ENCODE data around the gene PTPRR. TPM values are rescaled to one million over a fixed set of nuclear protein-coding genes. Genes with fewer than 3 reads are reported as not detected.

The PTPRR gene
- total RNA-seq, 2 donors from 2014 or later = 21.8 to 43.8 TPM

- peak; percentile 28 for TF ChIP-seq CTCF (IDR thresholded peaks at IDR 0.05)
- intact Hi-C loops (cut with DNase I) = loop anchor here (1.0 to 10.0 kb wide), 2 partner anchors 116 to 255 kb away; no protein-coding TSS in a partner anchor
- Histone ChIP-seq H3K9ac (ENCODE audit: low read depth in 2 of 2, low read length in 2 of 2) (no peak overlapping the region), H3K27me3 (no peaks in the 10 kb centered on the region), H3K4me1 (no peaks in the 10 kb centered on the region), H3K4me3 (no peak overlapping the region), H3K36me3 (no peaks in the 10 kb centered on the region), H3K9me3 (no peaks in the 10 kb centered on the region), H3K27ac (no peak overlapping the region)
- DNase-seq = no peak
Observed at GRCh38 chr12:70849265-70849960, 71.1 kb downstream of the PTPRR start.

- no peak for DNase-seq
- Histone ChIP-seq H3K9me3 (no peaks in the 10 kb centered on the region), H3K36me3 (no peaks in the 10 kb centered on the region), H3K4me3 (no peak overlapping the region), H3K27me3 (no peaks in the 10 kb centered on the region), H3K27ac (no peak overlapping the region), H3K9ac (ENCODE audit: low read depth in 2 of 2, low read length in 2 of 2) (no peak overlapping the region), H3K4me1 (no peaks in the 10 kb centered on the region)
- no peak for TF ChIP-seq CTCF (IDR thresholded peaks at IDR 0.05)
- intact Hi-C loops (cut with DNase I) = loop anchor here (10.0 kb wide), 1 partner anchor 253 kb away; no protein-coding TSS in a partner anchor
Observed at GRCh38 chr12:70847871-70848270, 72.7 kb downstream of the PTPRR start.

- intact Hi-C loops (cut with DNase I) = loop anchor here (10.0 kb wide), 1 partner anchor 250 kb away; no protein-coding TSS in a partner anchor
Observed at GRCh38 chr12:70845268-70845667, 75.3 kb downstream of the PTPRR start.

GRCh38 chr12:70843363-70843762 lies 77.2 kb downstream of the PTPRR start:
- Histone ChIP-seq H3K9me3 (no peaks in the 10 kb centered on the region), H3K4me1 (no peaks in the 10 kb centered on the region), H3K27me3 (no peaks in the 10 kb centered on the region), H3K4me3 (no peak overlapping the region), H3K9ac (ENCODE audit: low read depth in 2 of 2, low read length in 2 of 2) (no peak overlapping the region), H3K27ac (no peak overlapping the region), H3K36me3 (no peaks in the 10 kb centered on the region)
- no peak for TF ChIP-seq CTCF (IDR thresholded peaks at IDR 0.05)
- intact Hi-C loops (cut with DNase I) = loop anchor here (10.0 kb wide), 1 partner anchor 249 kb away; no protein-coding TSS in a partner anchor
- no peak for DNase-seq

More at GRCh38 chr12:70845268-70845667, 75.3 kb downstream of the PTPRR start:
- Histone ChIP-seq H3K9ac (ENCODE audit: low read depth in 2 of 2, low read length in 2 of 2) (no peak overlapping the region), H3K36me3 (no peaks in the 10 kb centered on the region), H3K27me3 (no peaks in the 10 kb centered on the region), H3K27ac (no peak overlapping the region), H3K9me3 (no peaks in the 10 kb centered on the region), H3K4me3 (no peak overlapping the region), H3K4me1 (no peaks in the 10 kb centered on the region)
- no peak for TF ChIP-seq CTCF (IDR thresholded peaks at IDR 0.05)
- DNase-seq = no peak

DNA sequence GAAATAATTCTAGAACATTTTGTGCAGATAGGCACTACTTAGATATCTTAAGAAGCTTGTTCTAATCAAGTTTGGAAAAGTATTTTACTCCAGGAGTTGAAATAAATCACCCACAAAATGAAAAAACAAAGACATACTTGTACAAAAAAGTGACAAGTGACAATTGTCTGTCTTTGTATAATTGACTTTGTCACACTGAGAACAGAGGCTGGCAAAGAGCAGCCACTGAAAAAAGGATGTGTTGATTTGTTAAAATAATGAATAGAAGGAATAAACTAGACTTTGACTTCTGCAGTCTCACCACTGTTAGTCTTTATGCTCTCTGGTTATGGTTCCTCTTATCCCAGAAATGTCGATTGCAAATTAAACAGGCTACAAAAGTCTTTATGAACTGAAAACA lies 77.6 kb downstream of the PTPRR start:
- intact Hi-C loops (cut with DNase I) = loop anchor here (10.0 kb wide), 1 partner anchor 248 kb away; no protein-coding TSS in a partner anchor
- Histone ChIP-seq H3K4me3 (no peak overlapping the region), H3K4me1 (no peaks in the 10 kb centered on the region), H3K27me3 (no peaks in the 10 kb centered on the region), H3K9ac (ENCODE audit: low read depth in 2 of 2, low read length in 2 of 2) (no peak overlapping the region), H3K9me3 (no peaks in the 10 kb centered on the region), H3K27ac (no peak overlapping the region), H3K36me3 (no peaks in the 10 kb centered on the region)
- TF ChIP-seq CTCF (IDR thresholded peaks at IDR 0.05) = no peak
- no peak for DNase-seq

Measured in colonic mucosa (tissue), 4 donors.